ENCODE results near the gene ERP29.
"Not testable (repeated sequence)": the region's sequence is repeated elsewhere in the genome, so short reads cannot be mapped to it uniquely, and the experiment has no call there.

ERP29 gene

DNA sequence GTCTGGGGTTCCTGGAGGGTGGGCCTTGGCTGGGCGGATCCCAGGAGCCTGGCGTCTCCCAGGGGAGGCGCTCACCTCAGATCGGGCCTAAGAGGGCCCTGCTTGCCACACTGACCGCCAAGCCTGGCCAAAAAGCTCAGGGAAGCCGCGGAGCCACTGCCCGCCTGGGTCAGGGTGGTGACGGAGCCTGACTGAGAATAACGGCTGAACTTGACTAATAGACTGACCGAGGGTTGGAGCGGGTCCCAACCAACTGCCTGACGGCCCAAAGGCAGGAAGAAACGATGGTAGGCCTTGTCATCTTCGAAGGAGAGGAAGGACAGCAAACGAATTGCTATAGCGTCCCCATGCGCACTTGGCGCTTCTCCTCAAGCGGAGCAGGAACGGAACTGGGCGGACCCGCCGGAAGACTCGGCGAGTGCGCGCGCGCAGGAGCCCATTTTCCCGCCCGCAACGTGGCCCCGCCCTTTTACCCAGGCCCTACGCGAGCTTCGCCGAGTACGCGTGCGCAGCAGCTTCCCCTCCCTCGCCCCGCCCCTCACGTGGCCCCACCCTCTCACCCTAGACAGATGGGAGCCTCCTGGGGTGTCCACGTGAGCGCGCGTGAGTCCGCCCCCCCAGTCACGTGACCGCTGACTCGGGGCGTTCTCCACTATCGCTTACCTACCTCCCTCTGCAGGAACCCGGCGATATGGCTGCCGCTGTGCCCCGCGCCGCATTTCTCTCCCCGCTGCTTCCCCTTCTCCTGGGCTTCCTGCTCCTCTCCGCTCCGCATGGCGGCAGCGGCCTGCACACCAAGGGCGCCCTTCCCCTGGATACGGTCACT lies at the start of gene ERP29, which contains the start of gene TMEM116:
Gene ERP29, plus strand, starts transcription at position 652 of the 826 bp plus-strand sequence. Its CDS starts 40 bp downstream, at position 692.
Gene TMEM116, minus strand, starts transcription at position 391 of the 826 bp plus-strand sequence. CDS start 7,895 bp downstream, outside the sequence.
- DNase-seq (ENCODE audit: low read depth in 2 of 2) = peak; percentile 100

DNA sequence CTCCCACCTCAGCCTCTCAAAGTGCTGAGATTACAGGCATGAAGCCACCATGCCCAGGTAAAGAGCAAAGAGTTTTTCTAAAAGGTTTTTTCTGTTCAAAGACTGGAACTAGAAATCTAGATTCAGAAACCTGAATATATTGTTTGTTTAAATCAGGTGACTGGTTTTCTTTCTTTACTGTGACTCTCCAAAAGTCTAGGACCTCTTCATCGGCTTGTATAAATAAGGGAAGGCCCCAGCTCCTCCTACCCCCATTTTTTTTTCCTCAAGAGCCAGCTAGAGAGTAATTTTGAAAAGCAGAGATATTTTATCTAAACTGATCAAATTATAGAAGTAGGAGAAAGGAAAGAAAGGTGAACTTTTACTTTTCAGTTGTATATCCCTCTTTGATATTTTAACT lies 48.3 kb upstream of the ERP29 start:
- no peak for DNase-seq (ENCODE audit: low read depth in 2 of 2)

DNA sequence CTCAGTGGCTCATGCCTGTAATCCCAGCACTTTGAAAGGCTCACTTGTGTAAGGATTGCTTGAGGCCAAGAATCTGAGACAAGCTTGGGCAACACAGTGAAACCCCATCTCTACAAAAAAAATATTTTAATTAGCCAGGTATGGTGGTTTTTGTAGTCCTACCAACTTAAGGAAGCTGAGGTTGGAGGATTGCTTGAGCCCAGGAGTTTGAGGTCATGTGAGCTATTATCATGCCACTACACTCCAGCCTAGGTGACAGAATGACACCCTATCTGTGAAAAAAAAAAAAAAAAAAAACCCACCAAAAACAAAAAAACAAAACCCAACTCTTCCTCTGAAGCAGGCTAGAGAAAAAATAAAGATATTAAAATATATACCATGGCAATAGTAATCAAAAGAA lies 41.4 kb upstream of the ERP29 start:
- no peak for DNase-seq (ENCODE audit: low read depth in 2 of 2)

DNA sequence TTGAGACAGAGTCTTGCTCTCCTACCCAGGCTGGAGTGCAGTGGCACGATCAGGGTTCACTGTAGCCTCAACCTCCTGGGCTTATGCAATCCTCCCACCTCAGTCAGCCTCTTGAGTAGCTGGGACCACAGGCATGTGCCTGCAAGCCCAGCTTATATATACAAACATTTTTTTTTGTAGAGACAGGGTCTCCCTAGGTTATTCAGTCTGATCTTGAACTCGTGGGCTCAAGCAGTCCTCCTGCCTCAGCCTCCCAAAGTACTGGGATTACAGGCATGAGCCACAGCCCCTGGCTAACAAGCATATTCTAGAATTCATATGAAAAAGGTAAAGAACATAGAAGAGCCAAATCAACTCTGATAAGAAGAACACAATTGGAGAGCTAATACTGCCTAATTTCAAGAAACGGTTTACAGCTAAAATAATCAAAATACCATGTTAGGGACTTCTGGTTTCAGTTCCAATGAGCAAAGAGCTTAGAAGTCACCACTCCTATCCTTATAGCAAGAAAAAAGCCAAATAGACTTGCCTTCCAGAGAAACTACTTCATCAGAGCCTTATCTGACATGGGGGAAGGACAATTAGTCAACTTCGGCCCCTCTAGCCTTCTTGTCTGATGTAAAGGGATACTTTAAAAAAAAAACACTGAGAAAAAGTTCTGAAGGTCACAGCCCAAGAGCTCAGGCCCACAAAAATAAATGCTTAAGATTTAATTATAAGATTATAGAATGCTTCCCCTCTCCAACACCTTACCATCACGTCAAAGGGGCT lies 37.9 kb upstream of the ERP29 start:
- no peak for DNase-seq (ENCODE audit: low read depth in 2 of 2)

DNA sequence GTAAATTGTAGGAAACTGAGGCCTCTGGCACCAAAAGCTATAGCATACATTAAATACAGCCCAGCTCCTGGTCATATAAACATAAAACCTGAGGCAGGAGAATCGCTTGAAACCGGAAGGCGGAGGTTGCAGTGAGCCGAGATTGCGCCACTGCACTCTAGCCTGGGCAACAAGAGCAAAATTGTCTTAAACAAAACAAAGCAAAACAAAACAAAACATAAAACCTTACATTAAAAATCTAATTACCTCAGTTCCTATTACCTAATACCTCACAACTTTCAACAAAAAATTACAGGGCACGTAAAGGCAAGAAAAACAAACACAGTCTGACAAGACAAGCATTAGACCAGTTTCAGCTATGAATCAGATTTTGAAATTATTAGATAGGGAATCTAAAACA lies 36.9 kb upstream of the ERP29 start:
- DNase-seq (ENCODE audit: low read depth in 2 of 2) = no peak

DNA sequence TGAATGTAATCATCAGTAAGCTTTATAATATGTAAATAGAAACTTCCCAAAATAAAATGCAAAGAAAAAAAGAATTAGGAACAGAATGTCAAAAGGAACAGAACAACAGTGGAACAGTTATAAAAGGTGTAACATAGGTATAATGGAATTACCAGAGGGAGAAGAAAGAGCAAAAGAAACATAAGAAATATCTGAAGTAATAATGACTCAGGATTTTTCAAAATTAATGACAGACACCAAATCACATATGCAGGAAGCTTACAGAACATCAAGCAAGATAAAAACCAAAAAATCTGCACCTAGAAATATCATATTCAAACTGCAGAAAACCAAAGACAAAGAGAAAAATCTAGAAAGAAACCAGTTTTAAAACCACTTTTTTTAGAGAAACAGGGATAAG lies 36.4 kb upstream of the ERP29 start:
- DNase-seq (ENCODE audit: low read depth in 2 of 2) = no peak

DNA sequence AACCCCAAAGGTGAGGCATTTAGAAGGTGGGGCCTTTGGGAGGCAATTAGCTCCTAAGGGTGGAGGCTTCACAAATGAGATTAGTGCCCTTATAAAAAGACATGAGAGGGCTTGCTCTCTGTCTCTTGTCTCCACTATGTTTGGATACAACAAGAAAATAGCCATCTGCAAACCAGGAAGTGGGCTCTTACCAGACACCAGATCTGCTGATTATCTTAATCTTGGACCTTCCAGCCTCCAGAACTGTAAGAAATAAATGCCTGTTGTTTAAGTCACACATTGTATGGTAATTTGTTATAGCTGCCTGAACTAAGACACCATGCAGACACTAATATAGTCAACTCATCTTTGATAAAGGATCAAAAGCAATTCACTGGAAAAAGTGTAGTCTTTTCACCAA lies 34.7 kb upstream of the ERP29 start:
- DNase-seq (ENCODE audit: low read depth in 2 of 2) = no peak

DNA sequence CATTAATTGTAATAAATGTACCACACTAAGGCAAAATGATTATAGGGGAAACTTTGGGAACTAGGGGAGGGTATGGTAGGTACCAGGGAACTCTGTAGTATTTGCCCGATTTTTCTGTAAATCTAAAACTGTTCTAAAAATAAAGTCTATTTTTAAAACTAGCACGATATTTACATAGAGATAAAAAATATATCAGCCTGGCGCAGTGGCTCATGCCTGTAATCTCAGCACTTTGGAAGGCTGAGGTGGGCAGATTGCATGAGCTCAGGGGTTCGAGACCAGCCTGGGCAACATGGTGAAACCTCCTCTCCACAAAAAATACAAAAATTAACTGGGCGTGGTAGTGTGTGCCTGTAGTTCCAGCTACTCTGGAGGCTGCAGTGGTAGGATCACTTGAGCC lies 32.6 kb upstream of the ERP29 start:
- no peak for DNase-seq (ENCODE audit: low read depth in 2 of 2)

DNA sequence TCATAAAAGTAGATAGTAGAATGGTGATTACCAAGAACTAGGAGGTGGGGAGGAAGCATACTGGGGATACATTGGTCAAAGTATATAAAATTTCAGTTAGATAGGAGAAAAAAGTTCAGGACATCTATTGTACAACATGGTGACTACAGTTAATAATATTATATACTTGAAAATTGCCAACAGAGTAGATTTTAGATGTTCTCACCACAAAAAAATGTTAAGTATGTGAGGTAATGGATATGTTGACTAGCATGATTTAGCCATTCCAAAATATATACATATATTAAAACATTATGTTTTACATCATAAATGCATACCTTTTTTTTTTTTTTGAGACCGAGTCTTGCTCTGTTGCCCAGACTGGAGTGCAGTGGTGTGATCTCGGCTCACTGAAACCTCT lies 31.2 kb upstream of the ERP29 start:
- no peak for DNase-seq (ENCODE audit: low read depth in 2 of 2)

DNA sequence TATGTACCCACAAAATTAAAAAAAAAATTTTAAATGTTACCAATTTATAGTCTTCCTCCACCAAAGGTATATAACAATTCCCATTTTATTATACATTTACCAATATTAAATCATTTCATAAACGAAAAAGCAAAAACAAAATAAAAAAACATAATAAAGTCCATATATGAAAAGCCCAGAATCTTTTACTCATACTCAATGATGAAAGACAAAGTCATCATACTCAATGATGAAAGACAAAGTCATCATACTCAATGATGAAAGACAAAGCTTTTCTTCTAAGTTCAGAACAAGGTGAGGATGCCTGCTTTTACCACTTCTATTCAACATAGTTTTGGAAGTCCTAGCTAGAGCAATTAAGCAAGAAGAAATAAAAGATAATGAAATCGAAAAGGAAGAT lies 28.4 kb upstream of the ERP29 start:
- DNase-seq (ENCODE audit: low read depth in 2 of 2) = no peak

DNA sequence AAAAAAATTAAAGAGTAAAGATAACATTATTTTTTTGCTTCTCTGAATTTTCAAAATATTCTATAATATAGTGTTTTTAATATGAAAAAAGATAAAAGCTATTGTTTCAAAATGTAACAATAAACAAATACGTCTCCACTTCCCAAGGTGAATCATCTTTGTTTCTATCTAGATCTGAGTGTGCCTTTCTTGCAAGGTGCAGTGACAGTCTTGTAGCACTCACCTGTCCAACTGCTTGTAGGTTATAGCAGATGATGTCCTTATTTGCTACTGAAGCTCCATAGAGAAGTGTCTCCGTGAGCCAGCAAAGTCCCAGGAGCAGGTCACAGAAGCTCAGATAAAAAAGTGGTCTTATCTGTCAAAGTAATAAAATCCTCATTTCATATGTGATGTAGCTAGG lies 21.7 kb upstream of the ERP29 start:
- DNase-seq (ENCODE audit: low read depth in 2 of 2) = no peak

DNA sequence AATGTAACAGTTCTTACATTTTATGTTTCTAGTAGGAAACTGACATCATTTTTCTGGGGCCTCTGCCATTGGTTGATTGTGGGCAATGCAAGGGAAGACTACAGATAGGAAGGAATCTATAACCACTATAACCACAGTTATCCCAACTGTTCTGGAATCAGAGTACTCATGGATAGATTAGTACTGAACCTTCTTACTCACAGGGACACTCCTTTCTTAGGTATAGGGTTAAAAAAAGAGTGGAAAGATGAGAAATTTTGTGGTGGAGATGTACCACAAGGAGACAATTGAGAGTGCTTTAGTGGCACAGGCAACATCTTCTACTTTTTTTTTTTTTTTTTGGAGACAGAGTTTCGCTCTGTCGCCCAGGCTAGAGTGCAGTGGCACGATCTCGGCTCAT lies 21.3 kb upstream of the ERP29 start:
- no peak for DNase-seq (ENCODE audit: low read depth in 2 of 2)

DNA sequence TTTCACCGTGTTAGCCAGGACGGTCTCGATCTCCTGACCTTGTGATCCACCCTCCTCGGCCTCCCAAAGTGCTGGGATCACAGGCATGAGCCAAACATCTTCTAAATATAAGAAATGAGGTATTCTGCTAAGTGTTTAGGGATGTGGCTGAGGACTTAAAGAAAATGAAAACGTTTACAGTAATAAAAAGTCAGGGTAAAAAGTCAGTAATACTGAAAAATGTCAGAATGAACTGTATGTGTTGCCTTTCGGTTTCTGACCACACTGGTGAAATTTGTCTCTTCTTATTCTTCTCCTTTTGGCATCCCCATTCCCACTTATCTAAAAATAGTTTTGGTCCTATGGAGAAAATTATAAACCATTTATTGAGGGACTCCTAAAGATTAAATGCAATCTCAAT lies 20.8 kb upstream of the ERP29 start:
- no peak for DNase-seq (ENCODE audit: low read depth in 2 of 2)

DNA sequence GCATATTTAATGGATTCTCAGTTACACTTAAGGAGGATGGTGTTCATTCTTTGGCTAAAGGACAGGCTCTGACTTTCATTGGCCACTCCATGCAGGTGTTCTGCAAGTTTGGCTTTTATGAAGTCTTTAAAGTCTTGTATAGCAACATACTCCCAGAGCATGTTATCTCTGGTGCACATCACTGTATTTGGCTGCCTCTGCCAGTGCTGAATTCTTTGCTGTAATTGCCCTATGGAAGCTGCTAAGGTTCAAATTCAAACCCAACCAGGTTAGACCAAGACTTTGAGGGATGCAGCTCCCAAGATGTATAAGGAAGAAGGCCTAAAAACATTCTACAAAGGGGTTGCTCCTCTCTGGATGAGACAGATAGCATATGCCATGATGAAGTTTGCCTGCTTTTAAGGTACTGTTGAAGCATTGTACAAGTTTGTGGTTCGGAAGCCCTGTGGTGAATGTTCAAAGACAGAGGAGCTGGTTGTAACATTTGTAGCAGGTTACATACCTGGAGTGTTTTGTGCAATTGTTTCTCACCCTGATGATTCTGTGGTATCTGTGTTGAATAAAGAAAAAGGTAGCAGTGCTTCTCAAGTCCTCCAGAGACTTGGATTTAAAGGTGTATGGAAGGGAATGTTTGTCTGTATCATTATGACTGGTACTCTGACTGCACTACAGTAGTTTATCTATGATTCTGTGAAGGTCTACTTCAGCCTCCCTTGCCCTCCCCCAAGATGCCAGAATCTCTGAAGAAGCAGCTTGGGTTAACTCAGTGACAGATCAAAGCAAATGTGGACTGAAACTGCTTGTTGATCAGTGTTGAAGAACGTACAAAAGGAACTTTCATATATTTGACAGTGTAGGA lies 19.7 kb upstream of the ERP29 start:
- no peak for DNase-seq (ENCODE audit: low read depth in 2 of 2)

DNA sequence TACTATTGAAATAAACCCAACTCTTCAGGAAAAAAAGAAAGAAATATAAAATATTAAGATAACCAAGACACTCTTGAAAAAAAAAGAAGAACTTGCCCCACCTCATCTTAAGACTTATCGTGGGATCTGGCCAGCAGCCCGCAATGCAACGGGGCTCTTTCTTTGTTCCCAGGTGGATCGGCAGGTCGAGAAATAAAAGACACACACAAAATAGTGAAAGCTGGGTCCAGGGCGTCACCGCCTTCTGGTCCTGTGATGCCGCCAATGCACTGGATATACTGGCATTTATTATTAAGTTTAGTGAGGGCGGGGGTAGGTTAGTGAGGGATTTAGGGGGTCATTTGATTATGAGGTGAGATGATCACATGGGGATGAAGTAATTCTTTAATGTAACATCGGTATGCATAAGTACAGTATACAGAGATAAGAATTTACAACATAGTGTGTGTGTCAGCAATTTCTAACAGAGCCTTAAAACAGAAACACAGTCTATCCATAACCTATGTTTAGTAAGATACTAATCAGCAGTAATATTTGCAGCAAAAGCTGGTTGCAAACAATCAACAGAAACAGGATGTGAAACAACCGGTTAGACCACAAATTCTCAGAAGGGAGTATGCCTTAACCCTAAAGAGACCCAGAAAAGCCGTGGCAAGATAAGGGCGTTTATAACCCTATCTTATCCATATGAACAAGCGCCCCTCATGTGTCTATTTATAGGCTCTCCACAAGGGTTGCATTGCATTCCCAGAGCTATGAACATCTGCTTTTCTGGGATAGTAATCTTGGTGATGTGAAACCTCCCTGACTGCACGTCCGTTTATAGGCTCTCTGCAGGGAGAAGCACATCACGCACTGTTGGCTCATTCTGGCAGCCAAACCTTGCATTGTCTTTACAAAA lies 18.8 kb upstream of the ERP29 start:
- DNase-seq (ENCODE audit: low read depth in 2 of 2) = not testable (repeated sequence)

DNA sequence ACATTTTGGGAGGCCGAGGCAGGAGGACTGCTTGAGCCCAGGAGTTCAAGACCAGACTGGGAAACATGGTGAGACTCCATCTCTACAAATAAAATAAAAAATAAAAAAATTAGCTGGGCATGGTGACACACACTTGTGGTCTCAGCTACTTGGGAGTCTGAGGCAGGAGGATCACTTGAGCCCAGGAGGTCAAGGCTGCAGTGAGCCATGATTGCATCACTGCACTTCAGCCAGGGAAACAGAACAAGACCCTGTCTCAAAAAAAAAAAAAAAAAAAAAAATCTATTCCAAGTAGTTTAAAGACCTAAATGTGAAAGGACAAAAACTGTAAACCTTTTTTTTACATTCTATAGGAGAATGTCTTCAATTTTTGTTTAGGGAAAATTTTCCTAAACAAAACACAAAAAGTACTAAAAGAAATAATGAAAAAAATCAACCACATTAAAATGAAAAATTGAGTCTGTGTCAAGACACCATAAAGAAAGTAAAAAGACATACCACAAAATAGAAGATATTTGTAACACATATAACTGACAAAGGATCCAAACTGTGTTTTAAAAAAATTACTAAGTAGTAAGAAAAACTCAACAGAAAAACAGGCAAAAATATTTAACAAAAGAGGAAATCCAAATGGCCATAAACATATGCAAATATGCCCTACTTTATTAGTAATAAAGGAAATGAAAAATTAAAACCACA lies 17.3 kb upstream of the ERP29 start:
- DNase-seq (ENCODE audit: low read depth in 2 of 2) = no peak

DNA sequence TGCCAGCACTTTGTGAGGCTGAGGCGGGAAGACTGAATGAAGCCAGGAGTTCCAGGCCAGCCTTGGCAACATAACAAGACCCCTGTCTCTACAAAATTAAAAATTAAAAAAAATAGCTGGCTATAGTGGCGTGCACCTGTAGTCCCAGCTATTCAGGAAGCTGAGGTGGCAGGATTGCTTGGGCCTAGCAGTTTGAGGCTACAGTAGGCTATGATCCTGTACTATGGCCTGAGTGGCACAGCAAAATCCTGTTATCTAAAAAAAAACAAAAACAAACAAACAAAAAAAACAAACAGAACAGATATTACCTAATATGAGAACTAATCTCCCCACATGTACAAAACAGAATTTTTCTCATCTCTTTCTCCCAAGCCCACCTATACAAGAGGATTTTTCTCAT lies 15.9 kb upstream of the ERP29 start:
- no peak for DNase-seq (ENCODE audit: low read depth in 2 of 2)

DNA sequence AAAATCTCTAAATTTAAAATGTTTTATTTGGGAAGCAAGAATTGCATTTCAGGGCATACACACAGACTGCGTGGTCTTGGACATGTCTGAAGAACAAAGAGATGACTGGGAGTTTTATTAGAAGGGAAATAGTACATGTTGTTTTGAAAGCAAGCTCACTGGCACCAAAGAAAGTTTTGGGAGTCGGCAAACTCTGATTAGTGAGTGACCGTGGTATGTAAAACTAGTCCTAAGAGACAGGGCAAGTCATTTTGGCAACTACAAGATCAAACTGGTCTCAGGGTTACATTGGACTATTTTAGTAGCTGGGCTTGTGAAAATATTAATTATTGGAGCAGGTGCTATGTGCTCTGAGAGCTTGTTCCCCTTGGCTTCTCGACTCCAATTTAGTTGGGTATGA lies 15.2 kb upstream of the ERP29 start:
- no peak for DNase-seq (ENCODE audit: low read depth in 2 of 2)

DNA sequence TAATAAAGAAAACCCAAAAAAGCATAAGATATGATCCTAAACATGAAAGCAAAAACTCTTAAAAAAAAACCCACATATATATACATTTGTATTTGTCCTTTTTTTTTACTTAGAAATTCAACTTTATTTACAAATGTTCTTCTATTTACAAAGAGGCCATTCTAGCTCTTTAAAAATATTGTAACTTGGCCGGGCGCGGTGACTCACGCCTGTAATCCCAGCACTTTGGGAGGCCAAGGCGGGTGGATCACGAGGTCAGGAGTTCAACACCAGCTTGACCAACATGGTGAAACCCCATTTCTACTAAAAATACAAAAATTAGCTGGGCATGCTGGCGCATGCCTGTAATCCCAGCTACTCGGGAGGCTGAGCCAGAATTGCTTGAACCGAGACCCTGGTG lies 14.1 kb upstream of the ERP29 start:
- DNase-seq (ENCODE audit: low read depth in 2 of 2) = not testable (repeated sequence)

DNA sequence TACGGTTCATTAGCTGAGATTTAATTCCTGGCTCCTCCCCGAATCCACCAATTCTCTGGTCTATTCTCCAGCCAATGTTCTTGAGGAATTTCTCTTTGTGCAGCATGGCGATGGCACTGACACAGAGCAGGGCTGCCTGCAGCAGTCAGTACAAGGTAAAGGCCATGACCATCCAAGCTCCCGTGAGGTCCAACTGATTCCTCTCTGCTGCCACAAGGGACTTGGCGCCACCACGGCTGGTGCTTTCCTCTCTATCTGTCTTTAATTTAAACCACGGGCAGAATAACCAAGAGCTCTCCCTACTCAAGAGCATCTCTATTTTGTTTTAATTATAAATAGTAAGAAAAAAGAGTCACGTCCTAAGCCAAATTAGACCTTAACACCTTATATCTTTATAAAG lies 12.4 kb upstream of the ERP29 start:
- DNase-seq (ENCODE audit: low read depth in 2 of 2) = no peak
